ENCODE measurements around the gene ARHGAP20. TPM values are rescaled to one million over a fixed set of nuclear protein-coding genes. Genes with fewer than 3 reads are reported as not detected.

The ARHGAP20 gene, protein sequence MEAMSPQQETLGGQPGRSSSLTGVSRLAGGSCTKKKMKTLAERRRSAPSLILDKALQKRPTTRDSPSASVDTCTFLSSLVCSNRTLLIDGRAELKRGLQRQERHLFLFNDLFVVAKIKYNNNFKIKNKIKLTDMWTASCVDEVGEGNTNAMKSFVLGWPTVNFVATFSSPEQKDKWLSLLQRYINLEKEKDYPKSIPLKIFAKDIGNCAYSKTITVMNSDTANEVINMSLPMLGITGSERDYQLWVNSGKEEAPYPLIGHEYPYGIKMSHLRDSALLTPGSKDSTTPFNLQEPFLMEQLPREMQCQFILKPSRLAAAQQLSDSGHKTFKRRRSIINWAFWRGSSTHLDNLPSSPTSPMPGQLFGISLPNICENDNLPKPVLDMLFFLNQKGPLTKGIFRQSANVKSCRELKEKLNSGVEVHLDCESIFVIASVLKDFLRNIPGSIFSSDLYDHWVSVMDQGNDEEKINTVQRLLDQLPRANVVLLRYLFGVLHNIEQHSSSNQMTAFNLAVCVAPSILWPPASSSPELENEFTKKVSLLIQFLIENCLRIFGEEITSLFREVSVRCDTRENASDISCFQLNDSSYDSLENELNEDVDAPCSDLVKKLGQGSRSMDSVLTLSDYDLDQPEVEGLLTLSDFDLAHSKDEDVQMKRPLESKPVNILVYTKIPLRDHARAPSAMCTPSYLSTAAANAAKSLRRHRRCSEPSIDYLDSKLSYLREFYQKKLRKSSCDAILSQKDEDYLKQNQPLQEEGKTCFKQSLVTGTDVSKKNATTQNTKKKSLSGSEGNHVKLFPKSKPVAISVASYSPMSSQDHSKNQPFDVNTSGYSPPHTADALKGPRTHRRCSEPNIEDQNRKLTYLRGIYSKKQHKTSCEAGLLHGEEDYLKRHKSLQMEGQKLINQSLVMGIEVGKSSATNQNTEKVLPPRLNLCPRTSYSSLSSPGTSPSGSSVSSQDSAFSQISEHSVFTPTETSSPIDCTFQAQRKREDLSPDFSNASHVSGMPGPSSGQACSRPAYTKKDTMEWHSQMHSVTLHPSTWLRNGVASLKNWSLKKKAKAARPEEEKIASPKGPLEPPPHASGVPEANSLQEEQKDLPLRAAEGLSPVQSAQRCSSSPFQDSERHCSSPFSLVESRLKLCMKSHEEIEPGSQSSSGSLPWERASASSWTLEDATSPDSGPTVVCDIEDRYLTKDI
- total RNA-seq (2021) (not detected in 2 replicates), Bru-seq, nascent RNA (not detected), BruChase-seq, experiment 1, labeled RNA remaining after a 2-hour chase (percentile 1 among the genes with signal in this experiment), BruChase-seq, experiment 2, labeled RNA remaining after a 6-hour chase (not detected)
- long read RNA-seq = 0 reads

DNA sequence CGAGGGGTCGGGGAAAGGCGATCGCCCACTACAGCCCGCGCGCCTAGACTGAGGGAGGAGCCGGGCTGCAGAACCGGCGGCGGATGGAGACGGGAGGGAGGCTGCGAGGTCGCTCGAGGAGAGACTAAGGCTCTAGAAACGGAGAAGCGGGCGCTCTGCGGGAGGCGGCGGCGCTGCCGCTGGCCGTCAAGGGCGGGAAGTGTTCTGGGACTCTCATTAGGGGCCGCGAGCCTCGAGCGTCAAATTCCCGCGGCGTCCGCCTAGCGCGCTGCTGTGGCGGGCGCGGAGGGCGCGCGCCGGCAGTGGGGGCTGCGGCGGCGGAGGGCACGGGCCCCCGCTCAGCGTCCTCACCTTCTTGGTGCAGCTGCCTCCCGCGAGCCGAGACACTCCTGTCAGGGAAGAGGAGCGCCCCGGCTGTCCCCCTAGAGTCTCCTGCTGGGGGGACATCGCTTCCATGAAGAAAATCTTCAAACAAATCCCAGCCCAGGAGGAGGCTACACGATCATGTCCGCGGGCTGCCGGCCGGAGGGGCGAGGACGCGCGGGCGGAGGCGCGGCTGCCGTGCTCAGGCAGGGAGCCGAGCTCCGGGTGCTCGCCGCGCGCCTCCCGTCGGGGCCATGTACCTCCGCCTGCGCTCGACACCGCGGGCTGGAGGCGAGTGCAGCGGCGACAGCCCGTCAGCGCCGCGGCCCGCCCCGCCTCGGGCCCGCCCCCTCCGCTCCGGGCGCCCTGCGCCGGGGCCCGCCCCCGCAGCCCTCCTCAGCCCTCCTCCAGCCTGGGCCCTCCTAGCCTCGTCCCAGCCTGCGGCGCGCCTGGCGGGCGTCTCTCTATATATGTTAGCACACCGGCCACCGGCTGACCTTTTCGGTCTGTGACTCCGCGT is at the start of gene ARHGAP20:
ARHGAP20 (minus strand) TSS at position 662 of the 883 bp plus-strand sequence; CDS start at position 456, 206 bp downstream.
- no peaks in the 10 kb centered on the region for H3K36me3 ChIP-seq (ENCODE audit: low read depth)
- H3K27ac ChIP-seq = no peak within 1 kb of the TSS
- H4K20me1 ChIP-seq (ENCODE audit: insufficient read depth) = no peaks in the 10 kb centered on the region
- no peaks in the 10 kb centered on the region for H3K9me3 ChIP-seq (ENCODE audit: insufficient read depth, low read depth)
- BruUV-seq (replicated peaks) = no TSS peak
- H3K79me2 ChIP-seq (ENCODE audit: low read depth) = no peaks in the 10 kb centered on the region
- no peaks in the 10 kb centered on the region for H3K9me2 ChIP-seq (ENCODE audit: insufficient read depth)
- CTCF ChIA-PET = no interaction called here
- H3K27me3 ChIP-seq (ENCODE audit: insufficient read depth, low read depth) = no peaks in the 10 kb centered on the region
- TF ChIP-seq, protein P1, sequence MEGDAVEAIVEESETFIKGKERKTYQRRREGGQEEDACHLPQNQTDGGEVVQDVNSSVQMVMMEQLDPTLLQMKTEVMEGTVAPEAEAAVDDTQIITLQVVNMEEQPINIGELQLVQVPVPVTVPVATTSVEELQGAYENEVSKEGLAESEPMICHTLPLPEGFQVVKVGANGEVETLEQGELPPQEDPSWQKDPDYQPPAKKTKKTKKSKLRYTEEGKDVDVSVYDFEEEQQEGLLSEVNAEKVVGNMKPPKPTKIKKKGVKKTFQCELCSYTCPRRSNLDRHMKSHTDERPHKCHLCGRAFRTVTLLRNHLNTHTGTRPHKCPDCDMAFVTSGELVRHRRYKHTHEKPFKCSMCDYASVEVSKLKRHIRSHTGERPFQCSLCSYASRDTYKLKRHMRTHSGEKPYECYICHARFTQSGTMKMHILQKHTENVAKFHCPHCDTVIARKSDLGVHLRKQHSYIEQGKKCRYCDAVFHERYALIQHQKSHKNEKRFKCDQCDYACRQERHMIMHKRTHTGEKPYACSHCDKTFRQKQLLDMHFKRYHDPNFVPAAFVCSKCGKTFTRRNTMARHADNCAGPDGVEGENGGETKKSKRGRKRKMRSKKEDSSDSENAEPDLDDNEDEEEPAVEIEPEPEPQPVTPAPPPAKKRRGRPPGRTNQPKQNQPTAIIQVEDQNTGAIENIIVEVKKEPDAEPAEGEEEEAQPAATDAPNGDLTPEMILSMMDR (conservative IDR thresholded peaks at IDR 0.05) = no peak
- no peak for TF ChIP-seq EZH2 (IDR thresholded peaks at IDR 0.05; ENCODE audit: low read depth)
- DNase-seq = no peak
- no peaks in the 10 kb centered on the region for H3F3A ChIP-seq (ENCODE audit: insufficient read depth, low read depth)
- intact Hi-C loops (cut with micrococcal nuclease; ENCODE audit: unreplicated experiment) = no loop called here
- no peaks in the 10 kb centered on the region for H3K4me1 ChIP-seq (replicated peaks; ENCODE audit: insufficient read depth)
- H3K4me3 ChIP-seq = no peak within 1 kb of the TSS
- no peak within 1 kb of the TSS for H3K4me2 ChIP-seq
- POLR2A ChIA-PET (ENCODE audit: unreplicated experiment) = no interaction called here
- H2AFZ ChIP-seq = no peak within 1 kb of the TSS

DNA sequence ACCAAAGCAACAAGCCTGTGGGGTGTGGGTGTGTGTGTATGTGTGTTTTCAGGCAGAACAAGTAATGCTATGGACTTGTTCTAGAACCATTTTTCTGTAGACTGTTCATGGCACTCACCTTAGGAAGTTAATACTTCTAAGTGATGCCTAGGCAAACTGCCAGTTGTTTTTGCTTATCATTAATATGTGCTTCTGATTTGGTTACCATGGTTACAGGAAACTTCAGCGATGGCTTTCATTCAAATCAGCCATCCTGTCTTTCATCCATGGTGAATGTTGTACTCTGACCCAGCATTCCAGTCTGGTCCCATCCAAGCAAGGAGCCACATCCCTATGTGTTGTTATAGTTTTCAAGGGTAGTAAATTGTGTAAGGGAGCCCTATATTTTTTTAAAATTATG is 49.8 kb upstream of the ARHGAP20 start:
- H2AFZ ChIP-seq = no peak overlapping the region
- intact Hi-C loops (cut with micrococcal nuclease; ENCODE audit: unreplicated experiment) = no loop called here
- no peaks in the 10 kb centered on the region for H3K79me2 ChIP-seq (ENCODE audit: low read depth)
- ChIA-PET POLR2A (ENCODE audit: unreplicated experiment) (no interaction called here), CTCF (no interaction called here)
- no peak overlapping the region for H3K4me3 ChIP-seq
- no peaks in the 10 kb centered on the region for H3K4me1 ChIP-seq (replicated peaks; ENCODE audit: insufficient read depth)
- BruUV-seq (replicated peaks) = no TSS peak
- H3K27me3 ChIP-seq (ENCODE audit: insufficient read depth, low read depth) = no peaks in the 10 kb centered on the region
- H3K36me3 ChIP-seq (ENCODE audit: low read depth) = no peaks in the 10 kb centered on the region
- no peaks in the 10 kb centered on the region for H3F3A ChIP-seq (ENCODE audit: insufficient read depth, low read depth)
- no peak for DNase-seq
- no peaks in the 10 kb centered on the region for H4K20me1 ChIP-seq (ENCODE audit: insufficient read depth)
- H3K27ac ChIP-seq = no peak overlapping the region
- no peaks in the 10 kb centered on the region for H3K9me2 ChIP-seq (ENCODE audit: insufficient read depth)
- H3K4me2 ChIP-seq = no peak overlapping the region
- TF ChIP-seq, protein P1 (conservative IDR thresholded peaks at IDR 0.05) = no peak
- TF ChIP-seq EZH2 (IDR thresholded peaks at IDR 0.05; ENCODE audit: low read depth) = no peak
- H3K9me3 ChIP-seq (ENCODE audit: insufficient read depth, low read depth) = no peaks in the 10 kb centered on the region

Data from PC-9 (cell line).